Chondrocyte (in vitro differentiated cells): ENCODE measurements around the gene CLEC4G. TPM values are rescaled to one million over a fixed set of nuclear protein-coding genes. Genes with fewer than 3 reads are reported as not detected.

Experiments
- DNase-seq: peaks from one replicate; pipeline ENCODE4 v3.0.0; 2021; ENCODE audit warnings: mixed read lengths, low spot score
- H3K27ac Mint-ChIP-seq: one replicate; pipeline ENCODE4 v1.8.0; 2021; ENCODE audit warnings: mild to moderate bottlenecking, moderate library complexity, mixed read lengths; ENCODE audit not compliant: unreplicated experiment
- H3K27me3 Mint-ChIP-seq: 2 replicates; pipeline ENCODE4 v1.8.0; 2021; ENCODE audit warnings: low read depth, mixed read lengths
- H3K36me3 Mint-ChIP-seq: 2 replicates; pipeline ENCODE4 v1.8.0; 2021; ENCODE audit warnings: low read depth, mixed read lengths
- H3K4me1 Mint-ChIP-seq: 2 replicates; pipeline ENCODE4 v1.8.0; 2021; ENCODE audit warnings: low read depth, mild to moderate bottlenecking, mixed read lengths
- H3K4me3 Mint-ChIP-seq: one replicate; pipeline ENCODE4 v1.8.0; 2021; ENCODE audit warnings: mild to moderate bottlenecking, moderate library complexity, mixed read lengths; ENCODE audit not compliant: unreplicated experiment
- H3K9me3 Mint-ChIP-seq: 2 replicates; pipeline ENCODE4 v1.8.0; 2021; ENCODE audit warnings: low read depth, mixed read lengths
- total RNA-seq: library from RNA; stranded (reverse); gene quantifications from 3 replicates; pipeline ENCODE4 v1.2.1, GENCODE V29; 2021
- TF ChIP-seq, protein P1 (sequence below): fragments of 200-600 bp; sonication (generic); IDR thresholded peaks from 2 replicates; pipeline ENCODE4 v1.5.0; 2021; ENCODE audit warnings: antibody characterized with exemption, mild to moderate bottlenecking, moderate library complexity

Gene CLEC4G
- total RNA-seq, 1 donor from 2014 or later, result not detected

- H3K9me3 Mint-ChIP-seq, result no peaks in the 10 kb centered on the region
- TF ChIP-seq, protein P1, sequence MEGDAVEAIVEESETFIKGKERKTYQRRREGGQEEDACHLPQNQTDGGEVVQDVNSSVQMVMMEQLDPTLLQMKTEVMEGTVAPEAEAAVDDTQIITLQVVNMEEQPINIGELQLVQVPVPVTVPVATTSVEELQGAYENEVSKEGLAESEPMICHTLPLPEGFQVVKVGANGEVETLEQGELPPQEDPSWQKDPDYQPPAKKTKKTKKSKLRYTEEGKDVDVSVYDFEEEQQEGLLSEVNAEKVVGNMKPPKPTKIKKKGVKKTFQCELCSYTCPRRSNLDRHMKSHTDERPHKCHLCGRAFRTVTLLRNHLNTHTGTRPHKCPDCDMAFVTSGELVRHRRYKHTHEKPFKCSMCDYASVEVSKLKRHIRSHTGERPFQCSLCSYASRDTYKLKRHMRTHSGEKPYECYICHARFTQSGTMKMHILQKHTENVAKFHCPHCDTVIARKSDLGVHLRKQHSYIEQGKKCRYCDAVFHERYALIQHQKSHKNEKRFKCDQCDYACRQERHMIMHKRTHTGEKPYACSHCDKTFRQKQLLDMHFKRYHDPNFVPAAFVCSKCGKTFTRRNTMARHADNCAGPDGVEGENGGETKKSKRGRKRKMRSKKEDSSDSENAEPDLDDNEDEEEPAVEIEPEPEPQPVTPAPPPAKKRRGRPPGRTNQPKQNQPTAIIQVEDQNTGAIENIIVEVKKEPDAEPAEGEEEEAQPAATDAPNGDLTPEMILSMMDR, result no peak
- no peak overlapping the region for H3K4me3 Mint-ChIP-seq
- no peaks in the 10 kb centered on the region for H3K36me3 Mint-ChIP-seq
- H3K4me1 Mint-ChIP-seq, result no peaks in the 10 kb centered on the region
- H3K27ac Mint-ChIP-seq, result no peak overlapping the region
- peaks cover 48% of the 10 kb centered on the region for H3K27me3 Mint-ChIP-seq
- DNase-seq, result no peak
These were observed 6.1 kb downstream of the CLEC4G start for GRCh38 chr19:7725791-7726190.

- Mint-ChIP-seq H3K36me3 (no peaks in the 10 kb centered on the region), H3K4me3 (no peak overlapping the region), H3K27me3 (peaks cover 23% of the 10 kb centered on the region), H3K27ac (no peak overlapping the region), H3K4me1 (no peaks in the 10 kb centered on the region), H3K9me3 (no peaks in the 10 kb centered on the region)
- TF ChIP-seq, protein P1, result no peak
- DNase-seq, result no peak
These were observed 9.7 kb downstream of the CLEC4G start for GRCh38 chr19:7722231-7722651.

DNA sequence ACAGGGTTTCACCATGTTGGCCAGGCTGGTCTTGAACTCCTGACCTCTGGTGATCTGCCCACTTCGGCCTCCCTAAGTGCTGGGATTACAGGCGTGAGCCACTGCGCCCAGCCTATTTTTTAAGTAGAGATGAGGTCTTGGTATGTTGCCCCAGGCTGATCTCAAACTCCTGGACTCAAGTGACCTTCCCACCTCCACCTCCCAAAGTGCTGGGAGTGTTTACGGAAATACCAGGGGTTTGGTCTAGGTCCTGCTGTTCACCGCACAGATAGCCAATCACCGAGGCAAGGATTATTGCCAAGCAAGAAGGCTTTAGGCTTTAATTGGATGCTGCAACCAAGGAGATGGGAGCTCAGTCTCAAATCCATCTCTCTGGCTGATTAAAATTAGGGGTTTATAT, 11.6 kb downstream of the CLEC4G start:
- Mint-ChIP-seq H3K27me3 (peaks cover 18% of the 10 kb centered on the region), H3K36me3 (no peaks in the 10 kb centered on the region), H3K27ac (no peak overlapping the region), H3K4me3 (no peak overlapping the region), H3K9me3 (peaks cover 7% of the 10 kb centered on the region), H3K4me1 (no peaks in the 10 kb centered on the region)
- TF ChIP-seq, protein P1, result no peak
- no peak for DNase-seq

GRCh38 chr19:7718668-7719067, 13.2 kb downstream of the CLEC4G start:
- Mint-ChIP-seq H3K27me3 (peaks cover 12% of the 10 kb centered on the region), H3K9me3 (peaks cover 7% of the 10 kb centered on the region), H3K4me1 (no peaks in the 10 kb centered on the region), H3K4me3 (no peak overlapping the region), H3K27ac (no peak overlapping the region), H3K36me3 (no peaks in the 10 kb centered on the region)
- TF ChIP-seq, protein P1, result no peak
- no peak for DNase-seq

DNA sequence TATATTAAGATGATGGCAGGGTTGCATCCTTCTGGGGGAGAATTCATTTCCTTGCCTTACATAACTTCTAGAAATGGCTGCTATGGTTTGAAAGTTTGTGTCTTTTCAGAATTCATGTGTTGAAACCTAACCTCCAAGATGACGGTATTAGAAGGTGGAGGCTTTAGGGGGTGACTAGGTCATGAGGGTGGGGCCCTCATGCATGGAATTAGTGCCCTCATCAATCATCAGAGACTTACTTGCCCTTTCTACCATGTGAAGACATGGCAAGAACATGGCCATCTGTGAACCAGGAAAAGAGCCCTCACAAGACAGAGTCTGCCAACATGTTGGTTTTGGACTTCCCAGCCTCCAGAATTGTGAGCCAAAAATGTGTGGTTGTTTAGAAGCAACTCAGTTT, 15.1 kb downstream of the CLEC4G start:
- no peak for DNase-seq
- Mint-ChIP-seq H3K9me3 (peaks cover 7% of the 10 kb centered on the region), H3K4me1 (no peaks in the 10 kb centered on the region), H3K27me3 (peaks cover 2% of the 10 kb centered on the region), H3K27ac (no peak overlapping the region), H3K4me3 (no peak overlapping the region), H3K36me3 (no peaks in the 10 kb centered on the region)
- TF ChIP-seq, protein P1, result no peak
